Activated CD4-positive, alpha-beta T cell treated with anti-CD3 and anti-CD28 coated beads for 48 hours (primary cell): ENCODE data around the gene CALN1.

Experiments
- DNase-seq: peaks from one replicate; pipeline ENCODE4 v3.0.0-alpha.2; 2020

CALN1 gene

DNA sequence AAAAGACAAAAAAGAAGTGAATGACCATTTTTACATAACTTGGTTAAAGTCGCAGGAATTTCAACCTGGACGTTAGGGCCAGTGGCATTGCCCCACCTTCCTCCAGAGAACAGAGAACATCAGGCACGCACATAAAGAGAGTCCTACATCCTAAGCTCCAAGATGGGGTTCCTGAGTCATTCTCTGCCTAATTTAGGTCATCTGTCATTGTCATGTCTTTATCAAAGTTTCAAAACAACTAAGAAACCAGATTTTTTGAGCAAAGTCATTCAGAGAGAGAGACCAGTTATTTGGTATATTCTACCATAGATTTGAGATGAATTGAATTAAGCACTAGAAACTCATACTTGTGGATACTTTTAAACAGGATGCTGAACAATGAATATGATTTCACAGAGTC lies 241.7 kb downstream of the CALN1 start:
- DNase-seq = no peak

DNA sequence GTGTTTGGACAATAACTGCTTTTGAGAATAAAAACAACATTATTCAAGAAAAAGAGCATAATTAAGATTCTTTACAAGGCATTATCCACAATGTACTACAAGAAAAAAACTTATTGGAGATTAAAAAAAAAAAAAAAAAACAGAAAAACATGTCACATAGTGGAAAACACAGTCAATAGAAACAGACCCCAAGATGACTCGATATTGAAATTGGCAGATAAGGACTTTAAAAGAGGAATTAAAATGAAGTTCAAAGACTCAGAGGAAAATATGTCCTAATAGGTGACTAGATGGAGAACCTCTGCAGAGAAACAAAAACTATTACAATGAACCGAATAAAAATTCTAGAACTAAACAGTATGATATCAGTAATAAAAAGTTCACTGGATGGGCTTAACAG lies 248.9 kb downstream of the CALN1 start:
- DNase-seq = no peak

DNA sequence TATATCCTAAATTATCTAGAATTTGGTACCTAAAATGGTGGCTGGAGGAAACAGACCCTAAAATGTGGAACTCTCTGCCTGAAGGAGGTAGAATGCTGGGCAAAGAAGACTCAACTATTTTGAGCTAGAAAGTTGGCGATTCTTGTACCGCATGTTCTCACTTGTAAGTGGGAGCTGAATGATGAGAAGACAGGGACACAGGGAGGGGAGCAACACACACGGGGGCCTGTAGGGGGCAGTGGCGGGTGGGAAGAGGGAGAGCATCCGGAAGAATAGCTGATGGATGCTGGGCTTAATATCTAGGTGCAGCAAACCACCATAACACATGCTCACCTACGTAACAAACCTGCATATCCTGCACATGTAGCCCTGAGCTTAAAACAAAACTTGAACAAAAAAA lies 250.6 kb downstream of the CALN1 start:
- DNase-seq = no peak

DNA sequence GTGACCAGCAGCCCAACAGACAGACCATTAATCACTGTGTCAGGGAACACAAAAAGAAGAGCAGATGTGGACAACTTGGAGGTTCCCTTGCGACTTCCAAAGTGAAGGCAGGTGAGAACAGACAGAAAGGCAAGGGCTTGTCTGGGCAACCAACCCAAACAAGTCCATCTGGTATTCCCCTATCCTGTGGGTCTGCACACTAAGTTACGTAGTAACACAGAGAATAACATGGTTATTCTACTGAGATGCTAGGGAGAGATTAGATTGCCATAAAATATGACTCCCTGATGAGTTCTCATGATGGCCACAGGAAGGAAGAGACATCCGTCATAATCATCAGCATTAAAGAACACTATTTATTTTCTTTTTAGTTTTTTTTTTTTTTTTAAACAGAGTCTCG lies 252.2 kb downstream of the CALN1 start:
- no peak for DNase-seq

DNA sequence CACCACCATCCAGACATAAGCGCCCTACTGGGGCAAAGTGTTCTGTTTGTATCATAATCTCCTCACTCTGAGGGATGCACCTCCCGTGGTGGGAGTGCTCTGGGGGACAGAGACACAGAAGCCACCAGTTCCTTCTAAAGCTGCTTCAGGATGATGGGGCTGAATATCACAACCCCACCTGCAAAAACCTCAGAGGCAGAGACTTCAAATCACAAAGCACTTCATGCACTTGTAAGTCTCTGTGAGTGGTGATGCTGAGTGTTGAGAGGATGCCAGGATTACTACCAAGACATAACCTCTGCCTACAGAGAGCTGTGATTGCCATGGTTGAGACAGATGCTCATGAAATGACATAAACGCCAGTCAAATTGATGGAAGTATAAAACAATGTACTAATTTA lies 255.5 kb downstream of the CALN1 start:
- no peak for DNase-seq

DNA sequence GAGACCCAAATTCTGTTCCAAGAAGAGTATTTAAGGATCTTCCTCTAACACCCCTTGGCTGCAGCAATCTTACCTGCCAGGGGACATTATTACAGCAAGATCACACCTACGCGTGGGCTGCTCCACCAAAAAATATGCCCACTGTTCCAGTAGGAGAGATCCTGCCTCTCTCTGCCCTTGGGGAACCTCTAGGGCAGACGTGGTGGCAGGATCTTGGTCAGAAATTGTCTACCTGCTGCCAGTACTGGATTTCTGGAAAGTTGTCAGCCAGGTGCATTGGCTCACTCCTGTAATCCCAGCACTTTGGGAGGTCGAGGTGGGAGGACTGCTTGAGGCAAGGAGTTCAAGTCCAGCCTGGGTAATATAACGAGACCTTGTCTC lies 259.0 kb downstream of the CALN1 start:
- DNase-seq = no peak

DNA sequence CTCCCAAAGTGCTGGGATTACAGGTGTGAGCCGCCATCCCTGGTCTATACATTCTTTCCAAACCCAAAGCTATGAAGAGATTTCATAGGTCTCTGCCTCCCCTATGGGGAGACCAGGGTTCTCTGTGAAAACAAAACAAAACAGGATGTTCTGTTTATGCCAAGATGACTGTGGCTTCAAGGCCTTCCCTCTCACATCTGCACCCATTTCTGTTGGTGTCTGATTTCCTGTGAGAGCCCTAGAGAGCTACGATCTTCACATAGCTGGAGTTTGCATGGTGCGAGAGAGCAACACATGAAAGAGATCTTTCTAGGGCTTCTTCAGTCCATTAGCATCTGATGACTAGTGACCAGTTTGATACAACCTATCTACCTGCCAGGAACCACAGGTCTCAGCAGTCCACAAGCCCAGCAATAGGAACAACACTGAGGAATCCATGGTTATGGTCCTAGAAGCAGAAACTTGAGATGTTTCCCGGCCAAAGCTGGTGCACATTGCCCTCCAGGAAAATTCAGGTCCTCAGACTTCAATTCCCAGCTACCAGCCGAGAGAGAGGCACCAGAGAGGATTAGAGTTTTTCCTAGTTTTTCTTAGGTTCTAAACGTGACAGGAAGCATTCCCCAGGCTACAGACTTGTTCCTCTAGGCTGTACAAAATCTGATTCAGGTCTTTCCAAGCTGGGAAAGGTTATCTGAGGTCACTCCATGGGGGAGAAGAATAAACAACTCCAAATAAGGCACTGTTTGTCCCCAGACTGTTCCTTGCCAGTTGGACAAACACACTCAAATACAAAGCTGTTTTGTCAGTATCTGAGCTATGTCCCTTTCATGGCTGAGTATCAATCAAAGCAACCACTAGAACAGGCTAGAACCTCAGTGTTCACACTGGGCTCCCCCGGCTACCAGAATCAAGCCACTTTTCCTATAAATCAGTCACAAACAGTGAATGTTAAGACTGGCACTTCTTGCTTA lies 259.7 kb downstream of the CALN1 start:
- no peak for DNase-seq

DNA sequence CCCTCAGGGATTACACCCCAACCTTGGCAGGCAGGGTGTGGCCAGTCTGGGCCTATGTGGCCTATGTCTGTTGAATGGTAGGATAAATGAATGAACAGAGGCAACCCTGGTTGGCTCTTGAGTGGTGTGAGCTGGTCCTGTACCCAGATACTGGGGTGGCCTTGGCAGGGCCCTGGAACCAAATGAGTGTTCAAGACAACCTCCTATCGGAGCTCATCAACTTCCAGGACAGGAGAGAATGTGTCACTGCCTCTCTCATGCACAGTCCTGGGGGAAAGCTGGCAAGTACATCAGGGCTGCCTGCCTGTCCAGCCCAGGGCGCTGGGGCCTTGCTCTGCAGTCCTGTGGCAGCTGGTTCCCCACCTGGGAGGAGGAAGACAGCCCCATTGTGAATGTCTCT lies 271.6 kb downstream of the CALN1 start:
- no peak for DNase-seq

DNA sequence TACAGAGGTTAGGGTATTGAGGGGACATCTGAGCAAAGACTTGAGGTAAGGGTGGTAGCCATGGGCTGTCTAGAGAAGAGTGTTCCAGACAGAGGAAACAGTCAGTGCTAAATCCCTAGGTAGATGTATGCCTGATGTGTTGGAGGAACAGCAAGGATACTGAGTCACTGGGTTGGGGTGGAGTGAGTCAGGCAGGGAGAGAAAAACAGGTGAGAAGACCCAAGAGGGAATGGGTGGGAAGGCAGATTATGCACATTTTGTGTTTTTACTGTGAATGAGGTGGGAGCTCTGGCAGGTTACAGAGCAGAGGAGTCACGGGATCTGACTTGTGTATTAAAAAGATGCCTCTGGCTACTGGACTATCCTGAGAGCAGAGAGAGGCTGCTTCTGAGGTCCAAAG lies 285.0 kb downstream of the CALN1 start:
- no peak for DNase-seq

DNA sequence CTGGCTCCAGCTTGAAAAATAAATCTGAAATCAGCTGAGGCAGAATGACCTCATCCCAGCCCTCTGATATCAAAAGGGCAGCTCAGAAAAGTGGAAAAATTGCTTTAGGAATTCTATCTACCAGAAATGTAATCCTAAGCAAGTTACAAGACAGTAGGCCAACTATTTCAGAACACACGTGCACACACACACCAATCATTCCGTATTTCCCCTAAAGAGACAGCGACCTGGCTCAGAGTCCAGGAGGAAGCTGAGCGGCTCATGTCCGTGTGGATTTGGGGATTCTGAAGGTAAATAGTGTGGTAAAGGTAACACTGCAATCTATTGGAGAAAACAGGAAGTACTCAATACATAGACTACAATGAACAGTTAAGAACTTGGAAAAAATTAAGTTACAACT lies 288.2 kb downstream of the CALN1 start:
- DNase-seq = no peak

DNA sequence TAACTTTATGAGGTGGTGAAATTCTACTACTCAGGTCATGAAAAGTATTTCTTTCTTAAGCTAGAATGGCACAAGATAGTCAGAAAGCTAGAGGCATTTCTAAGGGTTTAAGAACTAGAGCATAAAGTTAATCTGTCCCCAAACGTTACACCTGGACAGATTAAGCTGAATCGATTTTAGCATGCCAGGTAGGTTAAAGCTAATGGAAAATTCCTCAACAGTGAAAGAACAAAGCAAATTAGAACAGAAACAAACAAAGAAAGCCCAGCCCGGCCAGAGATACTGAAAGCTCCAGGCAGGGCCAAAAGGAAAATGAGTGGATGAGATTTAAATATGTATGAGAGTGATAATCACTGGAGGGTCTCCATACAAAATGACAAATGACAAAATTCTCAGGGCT lies 293.8 kb downstream of the CALN1 start:
- no peak for DNase-seq

DNA sequence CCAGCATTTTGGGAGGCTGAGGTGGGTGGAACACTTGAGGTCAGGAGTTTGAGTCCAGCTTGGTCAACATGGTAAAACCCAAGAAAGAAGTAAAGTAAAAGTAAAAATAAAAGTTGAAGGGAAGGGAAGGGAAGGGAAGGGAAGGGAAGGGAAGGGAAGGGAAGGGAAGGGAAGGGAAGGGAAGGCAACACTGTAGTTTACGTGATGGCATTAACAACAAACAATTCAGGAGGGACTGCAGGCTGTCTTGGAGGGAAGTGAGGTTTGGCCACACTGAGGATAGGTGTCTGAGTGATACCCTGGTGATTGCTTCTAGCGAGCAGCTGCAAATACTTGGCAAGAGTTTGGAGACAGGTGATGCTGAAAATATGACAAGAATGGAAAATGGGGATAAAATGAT lies 298.0 kb downstream of the CALN1 start:
- DNase-seq = no peak

DNA sequence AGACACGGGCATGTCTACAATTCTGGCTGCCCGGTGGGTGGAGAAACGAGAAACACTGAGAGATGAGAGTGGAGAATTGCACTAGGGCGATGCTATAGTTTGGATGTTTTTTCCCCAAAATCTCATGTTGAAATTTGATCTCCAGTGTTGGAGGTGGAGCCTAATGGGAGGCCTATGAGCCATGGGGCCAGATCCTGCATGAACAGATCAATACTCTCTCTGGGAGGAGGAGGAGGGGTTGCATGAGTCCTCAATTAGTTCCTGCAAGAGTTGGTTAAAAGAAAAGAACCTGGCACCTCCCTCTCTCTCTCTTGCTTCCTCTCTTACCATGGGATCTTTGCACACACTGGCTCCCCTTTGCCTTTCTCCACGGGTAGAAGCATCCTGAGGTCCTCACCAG lies 299.1 kb downstream of the CALN1 start:
- DNase-seq = no peak

DNA sequence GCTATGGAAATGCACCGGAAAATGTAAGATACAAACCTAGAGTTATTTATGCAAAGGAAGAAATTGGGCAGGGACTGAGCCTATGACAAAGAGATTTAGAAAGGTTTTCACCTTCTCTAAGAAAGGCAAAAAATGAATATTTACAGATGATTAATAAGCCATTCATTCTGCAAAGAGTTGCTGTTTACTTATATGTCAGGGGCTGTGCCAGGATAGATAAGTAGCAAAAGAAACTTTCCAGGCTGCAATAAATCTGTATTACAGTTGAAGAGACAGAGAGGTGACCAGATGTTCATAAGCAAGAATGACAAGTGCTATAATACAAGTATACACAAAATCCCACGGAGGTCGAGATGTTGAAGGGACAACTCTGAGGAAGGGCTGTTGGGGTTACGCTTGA lies 299.6 kb downstream of the CALN1 start:
- no peak for DNase-seq

DNA sequence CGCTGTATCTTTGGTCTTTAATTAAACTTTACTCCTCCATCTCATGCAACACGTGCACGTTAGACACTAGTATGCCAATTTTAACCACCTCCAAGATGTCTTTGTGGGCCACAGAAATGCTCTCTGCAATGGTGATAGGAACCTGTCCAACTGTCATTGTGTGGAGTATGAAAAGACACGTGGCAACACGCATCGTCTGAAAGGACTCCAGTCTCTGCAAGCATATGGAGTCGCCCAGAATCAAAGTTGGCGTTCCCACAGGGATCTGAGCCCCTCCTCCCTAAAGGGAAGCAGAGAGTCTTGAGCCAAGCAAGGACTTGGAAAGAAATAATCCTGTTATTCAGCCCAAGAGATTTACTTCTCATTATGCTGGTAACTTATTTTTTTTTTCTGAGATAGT lies 301.1 kb downstream of the CALN1 start:
- no peak for DNase-seq

DNA sequence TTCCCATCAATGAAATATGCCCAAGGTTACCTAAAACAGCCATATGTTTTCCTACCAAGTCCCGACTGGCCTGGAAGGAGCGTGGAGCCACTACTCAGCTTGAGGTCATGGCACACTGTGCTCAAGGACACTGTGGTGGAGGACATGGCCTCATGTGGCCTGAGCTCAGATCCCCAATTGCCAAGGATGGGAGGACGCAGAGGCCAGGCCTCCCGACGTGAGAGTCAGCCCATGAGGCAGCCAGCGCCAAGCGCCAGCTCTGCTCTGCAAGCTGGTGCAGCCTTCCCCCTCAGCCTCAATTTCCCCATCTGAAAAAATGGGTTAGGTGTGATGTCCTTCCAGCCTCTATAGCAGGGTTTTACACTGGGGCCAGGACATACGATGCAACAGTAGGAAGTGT lies 302.6 kb downstream of the CALN1 start:
- DNase-seq = no peak

DNA sequence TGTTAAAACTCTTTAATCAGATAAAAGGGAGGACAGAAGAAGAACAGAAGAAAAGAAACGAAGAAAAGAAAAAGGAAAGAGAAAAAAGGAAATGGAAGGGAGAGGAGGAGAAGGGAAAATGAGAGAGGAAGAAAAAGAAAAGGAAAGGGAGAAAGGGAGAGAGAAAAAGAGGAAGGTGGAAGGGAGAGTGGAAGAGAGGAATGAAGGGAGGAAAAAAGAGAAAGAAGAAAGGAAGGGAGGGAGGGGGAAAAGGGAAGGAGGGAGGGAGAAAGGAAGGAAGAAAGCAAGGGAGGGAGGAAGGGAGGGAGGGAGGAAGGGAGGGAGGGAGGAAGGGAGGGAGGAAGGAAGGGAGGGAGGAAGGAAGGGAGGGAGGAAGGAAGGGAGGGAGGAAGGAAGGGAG lies 305.7 kb downstream of the CALN1 start:
- DNase-seq = no peak

DNA sequence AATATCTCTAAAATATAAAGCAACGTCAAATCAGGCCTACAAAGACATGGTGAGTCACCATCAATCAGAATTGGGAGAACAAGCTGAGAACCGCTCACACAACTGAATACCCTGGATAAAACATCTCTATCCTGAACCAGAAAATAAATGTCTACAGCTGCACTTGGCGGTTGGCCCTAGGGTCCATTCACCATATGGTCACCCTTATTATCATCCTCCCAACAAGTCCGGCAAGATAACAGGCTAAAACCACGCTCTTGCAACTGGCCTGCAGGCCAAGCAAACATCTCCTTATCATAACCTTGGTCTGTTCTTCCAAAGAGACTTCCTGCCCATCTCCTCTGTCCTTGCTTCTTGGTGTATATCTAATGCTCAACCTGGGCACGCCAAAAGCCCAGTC lies 310.7 kb downstream of the CALN1 start:
- no peak for DNase-seq

DNA sequence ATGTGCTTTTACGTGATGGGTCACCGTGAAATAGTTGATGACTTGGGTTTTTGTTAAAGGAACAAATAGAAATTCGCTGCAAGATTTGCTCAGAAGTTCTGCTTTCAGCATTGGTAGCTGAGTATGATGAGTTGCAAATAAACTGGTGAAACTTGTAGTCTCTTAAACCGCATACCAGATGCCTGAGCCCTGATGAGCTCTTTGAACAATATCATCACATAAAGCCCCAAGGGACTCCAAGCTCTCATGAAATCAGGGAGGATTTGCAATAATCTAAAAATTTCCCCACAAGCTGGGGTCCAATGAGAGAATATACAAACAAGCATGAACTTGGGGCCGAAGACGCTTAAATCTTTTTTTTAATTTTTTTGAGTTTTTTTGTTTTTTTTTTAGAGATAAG lies 312.4 kb downstream of the CALN1 start:
- DNase-seq = no peak

DNA sequence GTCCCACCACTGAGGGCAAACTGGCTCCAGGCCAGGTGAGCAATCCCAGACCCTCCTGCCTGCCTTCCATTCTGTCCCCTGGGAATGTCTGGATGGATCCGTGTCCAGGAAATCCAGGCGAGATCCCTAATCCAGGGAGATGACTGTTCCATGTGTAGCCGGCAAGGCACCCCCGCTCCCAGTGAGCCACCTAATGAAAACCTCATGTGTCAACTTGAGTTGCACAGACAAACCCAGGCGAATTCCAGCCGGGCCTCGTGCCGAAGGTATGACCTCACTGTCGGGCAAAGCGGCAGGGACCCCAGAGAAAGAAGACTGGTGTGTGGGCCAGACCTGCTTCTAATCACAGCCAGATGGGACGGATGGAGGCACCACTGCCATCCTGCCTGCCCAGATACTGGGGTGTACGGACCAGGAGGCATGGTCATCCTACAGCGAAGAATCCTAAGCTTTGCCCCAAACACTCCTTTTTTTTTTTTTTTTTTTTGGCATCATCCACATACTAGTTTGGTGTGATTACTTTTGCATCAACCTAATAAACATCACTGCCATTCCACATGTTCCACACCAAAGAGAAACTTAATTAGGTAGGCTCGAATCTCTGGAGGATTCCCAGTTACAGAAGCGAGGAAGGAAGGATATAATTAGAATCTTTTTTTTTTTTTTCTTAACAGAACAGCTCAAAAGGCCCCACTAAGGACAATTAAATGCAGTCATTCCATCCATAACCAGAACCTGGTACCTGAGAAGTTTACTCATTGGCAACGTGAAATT lies 313.1 kb downstream of the CALN1 start:
- DNase-seq = no peak

DNA sequence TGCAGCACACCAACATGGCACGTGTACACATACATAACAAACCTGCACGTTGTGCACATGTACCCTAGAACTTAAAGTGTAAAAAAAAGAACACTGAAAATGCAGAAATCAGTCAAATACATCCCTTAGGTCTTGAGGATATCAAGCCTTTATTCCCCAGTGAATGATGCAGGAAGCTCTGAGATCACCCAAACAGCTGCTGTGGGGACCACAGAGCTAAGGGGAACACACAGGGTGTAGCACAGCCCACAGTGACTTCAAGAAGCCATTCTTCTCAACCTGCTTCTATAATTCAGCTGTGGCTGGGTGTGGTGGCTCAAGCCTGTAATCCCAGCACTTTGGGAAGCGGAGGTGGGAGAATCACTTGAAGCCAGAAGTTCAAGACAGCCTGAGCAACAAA lies 314.9 kb downstream of the CALN1 start:
- no peak for DNase-seq

DNA sequence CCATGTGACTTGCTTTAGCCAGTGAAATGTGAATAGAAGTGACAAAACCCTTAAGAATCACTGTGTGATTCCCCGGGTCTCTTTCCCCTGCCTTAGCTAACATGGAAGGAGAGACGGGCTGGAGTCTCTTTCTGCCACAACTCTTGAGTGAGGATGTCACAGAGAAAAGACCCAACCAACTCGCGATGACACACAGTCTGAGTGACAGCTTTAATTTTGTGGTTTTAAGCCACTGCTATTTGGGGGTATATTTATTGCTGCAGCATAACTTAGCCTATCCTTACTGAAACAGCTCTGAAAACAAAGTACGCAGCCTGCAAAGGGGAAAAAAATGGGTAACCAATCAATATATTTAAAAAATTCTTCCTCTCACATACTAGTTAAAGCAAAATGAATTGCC lies 319.4 kb downstream of the CALN1 start:
- no peak for DNase-seq

DNA sequence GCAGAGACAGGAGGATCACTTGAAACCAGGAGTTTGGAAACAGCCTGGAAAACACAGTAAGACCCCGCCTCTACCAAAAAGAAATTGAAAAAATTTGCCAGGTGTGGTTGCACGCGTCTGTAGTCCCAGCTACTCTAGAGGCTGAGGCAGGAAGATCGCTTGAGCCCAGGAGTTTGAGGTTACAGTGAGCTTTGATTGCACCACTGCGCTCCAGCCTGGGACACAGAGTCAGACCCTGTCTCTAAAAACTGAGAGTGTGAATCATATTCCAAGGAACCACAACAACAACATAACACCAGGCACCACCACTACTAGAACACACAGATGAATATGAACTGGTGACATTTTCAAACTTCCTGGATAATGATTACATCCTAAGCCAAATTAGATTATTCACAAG lies 324.2 kb downstream of the CALN1 start:
- no peak for DNase-seq

DNA sequence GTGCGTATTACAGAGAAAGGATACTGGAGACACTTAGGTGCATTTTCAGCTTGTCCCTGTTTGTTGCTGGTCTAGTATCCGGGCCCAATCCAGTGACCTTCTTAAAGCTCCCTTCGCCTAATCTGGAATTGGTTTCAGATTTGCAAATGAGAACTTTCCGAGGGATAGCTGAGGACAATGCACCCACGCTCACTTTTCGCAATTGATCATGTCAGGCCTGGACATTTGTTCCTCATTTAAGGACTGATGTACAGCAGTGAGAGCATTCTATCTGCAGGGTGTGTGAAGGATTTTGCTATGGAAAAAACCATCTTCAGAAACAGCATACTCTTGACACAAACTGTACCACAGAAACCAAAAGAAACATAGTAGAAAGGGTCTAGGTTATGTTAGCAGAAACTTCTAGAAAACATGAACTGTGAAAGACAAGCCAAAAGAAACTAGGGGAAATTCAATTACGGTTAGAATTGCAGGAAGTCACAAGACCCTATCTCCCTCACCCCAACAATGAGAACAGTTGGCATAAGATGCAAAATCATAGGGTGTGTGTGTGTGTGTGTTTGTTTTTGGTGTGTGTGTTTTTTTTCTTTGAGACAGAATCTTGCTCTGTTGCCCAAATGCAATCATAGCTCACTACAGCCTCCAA lies 331.1 kb downstream of the CALN1 start:
- no peak for DNase-seq
